Measurements from ENCODE around the gene DSP.

Gene DSP

GRCh38 chr6:7566107-7566506 is 24.6 kb downstream of the DSP start:
- no peak for DNase-seq

GRCh38 chr6:7566617-7567173 is 25.2 kb downstream of the DSP start:
- DNase-seq = no peak

GRCh38 chr6:7568021-7568420 is 26.6 kb downstream of the DSP start:
- no peak for DNase-seq

GRCh38 chr6:7569082-7569481 is 27.6 kb downstream of the DSP start:
- no peak for DNase-seq

GRCh38 chr6:7572213-7572943 is 30.9 kb downstream of the DSP start:
- DNase-seq = no peak

- no peak for DNase-seq
Observed at GRCh38 chr6:7574500-7574899, 33.0 kb downstream of the DSP start.

GRCh38 chr6:7578516-7578915 is 37.0 kb downstream of the DSP start:
- no peak for DNase-seq

GRCh38 chr6:7578931-7579330 is 37.5 kb downstream of the DSP start:
- no peak for DNase-seq

- no peak for DNase-seq
Observed at GRCh38 chr6:7579851-7580250, 38.4 kb downstream of the DSP start.

GRCh38 chr6:7580537-7580926 is 39.1 kb downstream of the DSP start:
- no peak for DNase-seq

GRCh38 chr6:7580927-7581618 is 39.6 kb downstream of the DSP start:
- no peak for DNase-seq

- DNase-seq = no peak
Observed at GRCh38 chr6:7585287-7585930, 43.9 kb downstream of the DSP start.

GRCh38 chr6:7587631-7588100 is 46.2 kb downstream of the DSP start:
- DNase-seq = no peak

GRCh38 chr6:7588506-7588905 is 47.0 kb downstream of the DSP start:
- DNase-seq = no peak

GRCh38 chr6:7589221-7589620 is 47.8 kb downstream of the DSP start:
- no peak for DNase-seq

GRCh38 chr6:7589949-7590917 is 48.8 kb downstream of the DSP start, which contains the start of gene SNRNP48:
SNRNP48 (plus strand) TSS chr6:7590198; CDS start chr6:7590258, 60 bp downstream.
- peak; percentile 97 for DNase-seq

- DNase-seq = no peak
Observed at GRCh38 chr6:7590918-7591302, 49.4 kb downstream of the DSP start.

- no peak for DNase-seq
Observed at GRCh38 chr6:7591770-7592169, 50.3 kb downstream of the DSP start.

- DNase-seq = no peak
Observed at GRCh38 chr6:7593229-7593628, 51.8 kb downstream of the DSP start.

- DNase-seq = no peak
Observed at GRCh38 chr6:7594579-7595125, 53.2 kb downstream of the DSP start.

- DNase-seq = no peak
Observed at GRCh38 chr6:7604003-7604402, 62.5 kb downstream of the DSP start.

GRCh38 chr6:7604506-7604905 is 63.0 kb downstream of the DSP start:
- no peak for DNase-seq

Data from right hindlimb (tissue), 1 donor.